ENCODE results near the gene CALM3.

DNA sequence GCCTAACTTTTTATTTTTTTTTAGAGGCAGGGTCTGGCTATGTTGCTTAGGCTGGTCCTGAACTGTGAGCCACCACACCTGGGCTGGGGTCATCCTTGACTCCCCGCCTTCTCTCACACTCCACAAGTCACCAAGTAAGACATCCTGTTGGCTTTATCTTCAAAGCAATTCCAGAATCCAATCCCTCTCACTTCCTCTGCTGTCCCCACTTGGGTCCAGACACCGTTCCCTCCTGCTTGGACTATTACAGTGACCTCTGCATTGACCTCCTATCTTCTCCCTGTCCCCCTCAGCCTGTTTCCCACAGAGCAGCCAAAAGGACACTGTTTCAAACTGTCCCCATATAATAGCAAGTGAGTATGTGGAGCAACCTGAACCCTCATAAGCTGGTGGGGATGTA lies 39.5 kb downstream of the CALM3 start:
- TF ChIP-seq RAD21 (conservative IDR thresholded peaks at IDR 0.05) (no peak), EZH2 (IDR thresholded peaks at IDR 0.05; ENCODE audit: borderline replicate concordance, insufficient read depth, low read length, poor library complexity, severe bottlenecking) (no peak), MXI1 (conservative IDR thresholded peaks at IDR 0.05; ENCODE audit: poor library complexity, severe bottlenecking) (no peak), POLR2AphosphoS5 (IDR thresholded peaks at IDR 0.05) (no peak), EP300 (conservative IDR thresholded peaks at IDR 0.05; ENCODE audit: poor library complexity, severe bottlenecking) (no peak), TAF1 (IDR thresholded peaks at IDR 0.05; ENCODE audit: low read depth) (no peak)
- TF ChIP-seq, protein P1, sequence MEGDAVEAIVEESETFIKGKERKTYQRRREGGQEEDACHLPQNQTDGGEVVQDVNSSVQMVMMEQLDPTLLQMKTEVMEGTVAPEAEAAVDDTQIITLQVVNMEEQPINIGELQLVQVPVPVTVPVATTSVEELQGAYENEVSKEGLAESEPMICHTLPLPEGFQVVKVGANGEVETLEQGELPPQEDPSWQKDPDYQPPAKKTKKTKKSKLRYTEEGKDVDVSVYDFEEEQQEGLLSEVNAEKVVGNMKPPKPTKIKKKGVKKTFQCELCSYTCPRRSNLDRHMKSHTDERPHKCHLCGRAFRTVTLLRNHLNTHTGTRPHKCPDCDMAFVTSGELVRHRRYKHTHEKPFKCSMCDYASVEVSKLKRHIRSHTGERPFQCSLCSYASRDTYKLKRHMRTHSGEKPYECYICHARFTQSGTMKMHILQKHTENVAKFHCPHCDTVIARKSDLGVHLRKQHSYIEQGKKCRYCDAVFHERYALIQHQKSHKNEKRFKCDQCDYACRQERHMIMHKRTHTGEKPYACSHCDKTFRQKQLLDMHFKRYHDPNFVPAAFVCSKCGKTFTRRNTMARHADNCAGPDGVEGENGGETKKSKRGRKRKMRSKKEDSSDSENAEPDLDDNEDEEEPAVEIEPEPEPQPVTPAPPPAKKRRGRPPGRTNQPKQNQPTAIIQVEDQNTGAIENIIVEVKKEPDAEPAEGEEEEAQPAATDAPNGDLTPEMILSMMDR (IDR thresholded peaks at IDR 0.05; ENCODE audit: poor library complexity, severe bottlenecking), result no peak
